Measurements from ENCODE around the gene HDAC4. TPM values are rescaled to one million over a fixed set of nuclear protein-coding genes. Genes with fewer than 3 reads are reported as not detected.

The HDAC4 gene
- total RNA-seq, 1 donor from 2014 or later = 29.4 TPM

DNA sequence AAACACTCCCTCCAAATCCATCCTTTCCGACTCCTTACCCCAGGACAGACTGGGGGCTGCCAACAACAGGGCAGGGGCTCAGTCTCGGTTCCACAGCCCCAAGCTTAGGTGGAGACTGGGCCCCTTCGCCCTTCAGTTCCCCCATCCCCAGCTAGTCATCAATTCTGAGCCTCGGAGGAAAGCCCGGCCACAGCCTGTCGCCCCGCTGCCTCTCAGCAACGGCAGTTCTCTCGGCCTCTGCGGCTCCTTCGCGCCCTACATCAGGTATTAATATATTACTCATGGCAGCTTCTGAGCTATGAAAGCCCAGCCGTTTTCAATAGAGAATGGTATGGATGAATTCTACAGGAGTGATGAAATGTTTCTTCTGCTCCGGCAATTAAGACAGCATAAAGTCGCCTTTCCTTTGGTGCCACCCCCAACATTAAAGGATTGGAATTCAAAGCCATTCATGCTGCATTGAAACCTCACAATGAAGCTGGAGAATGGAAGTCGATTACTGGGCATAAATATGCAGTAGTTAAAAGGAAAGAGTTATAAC is 2.8 kb downstream of the HDAC4 start:
- DNase-seq (ENCODE audit: low read depth) = peak; percentile 2

- peak; percentile 27 for DNase-seq (ENCODE audit: low read depth)
These were observed 3.7 kb downstream of the HDAC4 start for GRCh38 chr2:239396881-239397681.

GRCh38 chr2:239395524-239395923 is 5.3 kb downstream of the HDAC4 start:
- DNase-seq (ENCODE audit: low read depth) = no peak

DNA sequence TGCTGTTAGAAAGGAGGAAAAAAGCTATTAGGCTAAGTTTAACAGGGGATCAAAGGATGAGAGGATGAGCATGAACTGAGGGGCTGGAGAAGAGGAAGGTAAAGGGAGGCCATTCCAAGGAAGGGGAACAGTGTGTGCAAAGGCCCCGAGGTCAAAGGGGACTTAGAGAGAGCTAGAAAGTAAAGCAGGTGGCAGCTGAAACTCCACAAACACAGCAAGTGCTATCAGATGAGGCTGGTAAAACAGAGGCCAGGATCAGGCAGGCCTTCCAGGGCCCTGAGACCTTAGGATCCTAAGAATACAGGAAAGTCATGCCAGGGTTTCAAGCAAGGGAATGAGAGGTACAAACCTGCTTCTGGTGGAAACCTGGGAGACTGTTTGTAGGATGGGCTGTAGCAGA is 5.8 kb downstream of the HDAC4 start:
- no peak for DNase-seq (ENCODE audit: low read depth)

GRCh38 chr2:239394346-239394945 is 6.4 kb downstream of the HDAC4 start:
- no peak for DNase-seq (ENCODE audit: low read depth)

DNA sequence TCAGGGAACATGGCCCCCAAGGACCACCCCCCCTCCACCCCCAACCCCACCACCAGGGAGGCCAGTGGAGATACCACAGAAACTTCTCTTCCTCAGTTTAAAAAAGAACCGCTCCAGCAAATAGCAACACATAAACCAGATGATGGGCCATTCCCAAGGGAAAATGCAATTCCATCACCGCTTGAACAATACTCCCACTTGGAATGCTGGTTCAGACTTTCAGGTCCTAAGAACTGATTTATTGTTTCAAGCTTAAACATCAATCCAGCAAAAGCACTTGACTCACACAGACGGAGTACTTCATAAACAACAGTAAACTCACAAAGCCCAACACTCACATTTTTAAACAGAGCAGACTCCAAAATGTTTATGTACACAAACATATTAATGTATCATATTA is 6.9 kb downstream of the HDAC4 start:
- peak; percentile 58 for DNase-seq (ENCODE audit: low read depth)

- no peak for DNase-seq (ENCODE audit: low read depth)
These were observed 7.4 kb downstream of the HDAC4 start for GRCh38 chr2:239393388-239393940.

DNA sequence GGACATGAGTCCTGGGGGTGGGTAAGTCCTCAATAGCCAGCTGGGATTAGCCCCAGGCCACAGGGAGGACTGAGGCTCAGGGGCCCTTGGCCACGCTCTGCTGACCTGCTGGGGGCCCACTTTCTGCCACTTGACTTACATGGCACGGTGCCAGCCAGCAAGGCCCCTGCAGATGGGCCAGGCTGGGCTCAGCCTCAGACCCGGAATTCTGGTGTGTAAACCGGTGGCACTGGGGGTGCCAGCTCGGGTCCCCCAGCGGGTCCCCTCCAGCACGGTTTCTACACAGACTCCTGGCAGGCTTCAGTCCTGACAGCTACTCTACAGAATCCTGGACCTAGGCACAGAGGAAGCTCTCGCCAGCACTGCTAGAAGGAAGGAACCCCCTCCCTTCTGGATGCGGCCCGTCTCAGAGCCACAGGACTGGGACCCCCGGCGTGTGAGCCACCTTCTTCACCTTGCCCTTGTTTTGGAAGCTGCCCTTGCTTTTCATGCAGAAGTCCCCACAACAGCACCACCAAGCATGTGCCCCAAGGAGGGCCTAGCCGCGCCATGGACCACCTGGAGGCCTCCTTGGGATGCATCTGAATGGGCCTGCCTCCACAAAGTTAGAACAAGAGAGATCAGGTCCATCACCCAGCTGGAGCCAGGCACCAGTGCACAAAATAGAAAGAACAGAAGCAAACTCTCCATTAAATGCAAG is 8.0 kb downstream of the HDAC4 start:
- DNase-seq (ENCODE audit: low read depth) = no peak

DNA sequence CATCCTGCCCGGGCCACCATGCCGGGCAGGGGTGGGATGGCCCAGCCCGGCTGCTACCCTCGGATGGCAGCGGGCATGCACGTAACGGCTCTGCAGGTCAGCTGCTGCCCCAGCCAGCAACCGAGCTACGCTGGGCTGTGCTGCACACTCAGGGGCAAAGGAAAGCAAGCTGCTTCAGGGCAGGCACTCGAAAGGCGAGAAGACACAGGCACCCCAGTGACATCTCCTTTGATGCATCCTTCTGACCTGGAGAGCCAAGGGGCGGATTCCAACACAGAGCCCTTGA is 8.8 kb downstream of the HDAC4 start:
- no peak for DNase-seq (ENCODE audit: low read depth)

- no peak for DNase-seq (ENCODE audit: low read depth)
These were observed 9.3 kb downstream of the HDAC4 start for GRCh38 chr2:239391286-239392071.

DNA sequence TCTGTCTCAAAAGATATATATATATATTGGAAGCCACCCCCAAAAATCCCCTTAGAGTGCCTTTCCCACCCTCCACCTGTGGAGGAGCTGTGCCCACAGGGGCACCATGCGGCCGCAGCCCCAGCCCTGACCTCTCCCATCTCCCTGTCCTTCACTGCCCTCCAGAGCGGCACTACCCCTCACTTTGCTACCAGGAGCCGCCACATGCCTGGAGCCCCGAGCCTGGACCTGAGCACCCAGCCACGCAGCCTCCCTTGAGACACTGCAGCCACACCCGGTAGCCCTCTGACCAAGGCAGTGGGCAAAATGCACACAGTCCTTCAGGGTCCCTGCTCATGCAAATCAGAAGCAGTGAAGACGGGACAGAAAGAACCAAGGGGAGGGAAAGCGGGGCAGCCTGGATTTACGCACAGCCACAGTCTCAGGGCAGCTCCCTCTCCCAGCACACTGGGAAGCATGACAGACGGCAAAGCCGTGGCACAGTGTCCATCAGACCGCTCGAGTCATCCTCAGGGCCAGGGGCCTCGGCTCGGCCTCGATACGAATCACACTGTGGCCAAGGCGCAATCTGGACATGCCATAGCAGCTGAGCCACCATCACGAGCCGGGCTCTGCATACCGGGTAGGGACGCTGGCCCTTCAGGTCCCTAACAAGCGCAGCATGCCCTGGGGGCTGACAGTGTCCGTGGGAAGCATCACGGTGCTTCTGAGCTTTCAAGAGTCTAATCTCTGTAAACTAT is 10.1 kb downstream of the HDAC4 start:
- DNase-seq (ENCODE audit: low read depth) = no peak

DNA sequence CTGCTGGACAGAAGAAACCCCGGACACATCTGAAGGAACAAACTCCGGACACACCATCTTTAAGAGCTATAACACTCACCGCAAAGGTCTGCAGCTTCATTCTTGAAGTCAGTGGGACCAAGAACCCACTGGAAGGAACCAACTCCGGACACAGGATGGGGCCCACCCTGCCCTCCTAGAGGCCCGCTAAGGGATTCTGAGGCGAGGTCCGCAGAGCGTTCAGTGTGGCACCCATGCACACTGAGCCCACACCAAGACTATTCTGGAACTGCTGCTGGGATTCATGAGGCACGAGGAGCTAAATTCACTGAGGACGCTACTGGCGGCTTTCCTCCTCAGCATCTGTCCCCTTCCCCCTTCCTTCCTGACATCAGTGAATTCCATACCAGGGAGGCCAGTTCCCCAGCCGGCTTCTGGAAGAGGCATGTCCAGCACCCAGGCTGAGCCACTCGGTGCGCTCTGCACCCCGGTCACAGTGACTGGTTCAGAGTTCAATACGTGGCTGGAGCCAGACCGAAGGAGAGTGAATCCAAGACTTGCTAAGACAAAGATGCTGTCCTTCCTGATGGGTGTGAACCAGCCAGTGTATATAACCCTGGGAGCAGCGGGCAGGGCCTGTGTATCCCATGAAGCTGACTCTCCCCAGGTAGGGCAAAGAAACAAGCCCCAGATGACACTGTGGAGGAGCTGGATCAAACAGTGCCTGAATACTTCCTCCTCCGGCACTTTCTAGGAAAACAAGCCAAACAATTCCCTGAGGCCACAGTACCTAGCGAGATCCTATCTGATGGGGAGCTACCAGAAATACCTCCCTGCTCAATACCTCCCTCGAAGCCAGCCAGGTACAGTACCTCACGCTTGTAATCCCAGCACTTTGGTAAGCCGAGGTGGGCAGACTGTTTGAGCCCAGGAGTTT is 11.1 kb downstream of the HDAC4 start:
- DNase-seq (ENCODE audit: low read depth) = no peak

GRCh38 chr2:239388236-239389151 is 12.3 kb downstream of the HDAC4 start:
- no peak for DNase-seq (ENCODE audit: low read depth)

DNA sequence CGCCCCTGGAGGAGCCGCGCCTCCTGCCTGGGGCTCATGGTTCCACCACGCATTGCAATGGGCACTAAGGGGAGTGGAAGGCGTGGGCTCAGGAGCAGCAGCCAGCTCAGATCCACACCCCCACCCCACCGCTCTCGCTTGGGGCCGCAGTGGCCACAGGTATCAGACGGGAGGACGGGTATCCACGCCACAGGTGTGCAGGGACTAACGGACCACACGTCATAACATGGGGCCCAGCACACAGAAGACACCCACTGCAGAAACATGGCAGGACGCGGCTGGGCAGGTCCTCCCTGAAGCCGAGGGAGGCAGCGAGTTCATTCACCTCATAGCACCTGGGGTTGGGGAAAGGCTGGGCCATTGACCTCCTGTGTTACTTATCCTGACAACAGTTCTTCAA is 13.0 kb downstream of the HDAC4 start:
- DNase-seq (ENCODE audit: low read depth) = no peak

DNA sequence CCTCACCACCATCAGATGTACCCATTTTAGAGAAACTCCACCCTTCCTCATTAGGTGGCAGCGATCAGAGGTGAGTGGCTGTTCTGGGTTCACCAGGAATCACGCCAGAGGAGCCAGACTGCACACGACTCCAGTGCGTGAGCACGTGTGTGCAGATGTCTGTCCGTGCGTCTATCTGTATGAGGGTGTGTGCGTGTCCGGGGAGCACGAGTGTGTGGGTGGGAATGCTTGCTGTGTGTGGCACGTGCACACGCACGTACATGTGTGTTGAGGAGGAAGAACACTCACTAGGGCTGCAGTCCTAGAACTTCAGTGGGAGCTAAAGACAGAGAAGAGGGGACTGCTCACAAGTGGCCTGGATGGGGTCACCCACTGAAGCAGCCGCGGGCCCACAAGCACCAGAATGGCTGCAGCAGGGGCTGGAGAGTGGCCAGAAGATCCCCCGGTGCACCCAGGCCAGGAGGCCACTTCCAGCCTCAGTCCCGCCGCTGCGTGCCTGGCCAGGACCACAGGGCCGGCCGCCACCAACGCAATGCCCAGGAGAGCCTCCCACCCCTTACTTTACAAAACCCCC is 13.9 kb downstream of the HDAC4 start:
- DNase-seq (ENCODE audit: low read depth) = no peak

- DNase-seq (ENCODE audit: low read depth) = no peak
These were observed 14.7 kb downstream of the HDAC4 start for GRCh38 chr2:239386001-239386670.

DNA sequence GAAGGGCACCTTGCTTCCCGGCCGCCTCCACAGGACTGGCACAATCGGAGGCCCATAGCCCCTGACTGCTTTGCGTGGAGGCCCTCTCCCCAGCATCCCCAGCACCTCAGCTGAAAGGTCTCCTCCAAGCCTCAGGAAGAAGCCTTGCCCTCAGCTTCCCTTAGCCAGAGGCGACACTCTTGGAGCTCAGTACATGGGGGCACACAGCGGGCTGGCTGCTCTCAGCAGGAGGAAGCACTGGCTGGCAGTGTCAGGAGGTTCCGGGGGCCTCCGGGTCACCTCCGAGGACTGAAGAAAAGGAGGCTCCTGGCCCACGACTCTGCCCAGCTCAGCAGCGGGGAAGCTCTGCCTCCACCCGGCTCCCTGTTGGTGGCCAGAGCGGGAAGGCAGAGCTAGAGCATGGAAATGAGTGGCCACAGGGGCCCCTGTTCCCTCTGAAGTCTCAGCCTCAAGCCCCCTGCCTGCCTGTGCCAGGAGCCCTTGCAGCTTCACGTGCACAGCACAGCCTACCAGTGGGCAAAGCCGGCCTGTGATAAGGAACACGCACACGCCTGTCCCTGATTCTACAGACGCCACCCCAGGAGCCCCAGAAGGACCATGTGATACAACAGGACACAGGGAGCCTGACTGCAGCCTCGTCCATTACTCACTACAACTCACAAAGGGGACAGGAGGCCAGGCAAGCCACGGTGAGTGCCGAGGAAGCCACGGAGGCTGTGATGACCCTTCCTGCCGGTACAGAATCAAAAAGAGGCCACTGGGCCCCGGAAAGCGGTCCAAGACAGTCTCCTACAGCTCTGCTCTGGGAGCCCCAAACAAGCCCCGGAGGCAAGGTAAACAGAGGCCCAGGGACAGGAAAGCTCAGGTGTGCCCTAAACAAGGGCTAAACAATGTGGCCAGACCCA is 15.5 kb downstream of the HDAC4 start:
- DNase-seq (ENCODE audit: low read depth) = no peak
